ENCODE measurements around the gene PYGM.

GRCh38 chr11:64765291-64765850, 5.6 kb upstream of the PYGM start:
- no peak for TF ChIP-seq REST (IDR thresholded peaks at IDR 0.05; ENCODE audit: unreplicated experiment)
- no peak for TF ChIP-seq EZH2phosphoT487 (IDR thresholded peaks at IDR 0.05; ENCODE audit: unreplicated experiment)
- TF ChIP-seq CTCF (conservative IDR thresholded peaks at IDR 0.05; ENCODE audit: low read depth in 2 of 2): peak; percentile 68 to 71
- no peak for TF ChIP-seq EZH2 (IDR thresholded peaks at IDR 0.05; ENCODE audit: low read depth, unreplicated experiment)
- TF ChIP-seq ZNF114 (CRISPR knock-in tag; IDR thresholded peaks at IDR 0.05): no peak
- no peak for TF ChIP-seq ETS1 (IDR thresholded peaks at IDR 0.05)
- no peak for TF ChIP-seq CREB1 (CRISPR knock-in tag; IDR thresholded peaks at IDR 0.05; ENCODE audit: low read depth)
- TF ChIP-seq POLR2AphosphoS5 (IDR thresholded peaks at IDR 0.05; ENCODE audit: low read depth): peak; percentile 49; the same call in 1 of the 2 replicates
- TF ChIP-seq, protein P1, sequence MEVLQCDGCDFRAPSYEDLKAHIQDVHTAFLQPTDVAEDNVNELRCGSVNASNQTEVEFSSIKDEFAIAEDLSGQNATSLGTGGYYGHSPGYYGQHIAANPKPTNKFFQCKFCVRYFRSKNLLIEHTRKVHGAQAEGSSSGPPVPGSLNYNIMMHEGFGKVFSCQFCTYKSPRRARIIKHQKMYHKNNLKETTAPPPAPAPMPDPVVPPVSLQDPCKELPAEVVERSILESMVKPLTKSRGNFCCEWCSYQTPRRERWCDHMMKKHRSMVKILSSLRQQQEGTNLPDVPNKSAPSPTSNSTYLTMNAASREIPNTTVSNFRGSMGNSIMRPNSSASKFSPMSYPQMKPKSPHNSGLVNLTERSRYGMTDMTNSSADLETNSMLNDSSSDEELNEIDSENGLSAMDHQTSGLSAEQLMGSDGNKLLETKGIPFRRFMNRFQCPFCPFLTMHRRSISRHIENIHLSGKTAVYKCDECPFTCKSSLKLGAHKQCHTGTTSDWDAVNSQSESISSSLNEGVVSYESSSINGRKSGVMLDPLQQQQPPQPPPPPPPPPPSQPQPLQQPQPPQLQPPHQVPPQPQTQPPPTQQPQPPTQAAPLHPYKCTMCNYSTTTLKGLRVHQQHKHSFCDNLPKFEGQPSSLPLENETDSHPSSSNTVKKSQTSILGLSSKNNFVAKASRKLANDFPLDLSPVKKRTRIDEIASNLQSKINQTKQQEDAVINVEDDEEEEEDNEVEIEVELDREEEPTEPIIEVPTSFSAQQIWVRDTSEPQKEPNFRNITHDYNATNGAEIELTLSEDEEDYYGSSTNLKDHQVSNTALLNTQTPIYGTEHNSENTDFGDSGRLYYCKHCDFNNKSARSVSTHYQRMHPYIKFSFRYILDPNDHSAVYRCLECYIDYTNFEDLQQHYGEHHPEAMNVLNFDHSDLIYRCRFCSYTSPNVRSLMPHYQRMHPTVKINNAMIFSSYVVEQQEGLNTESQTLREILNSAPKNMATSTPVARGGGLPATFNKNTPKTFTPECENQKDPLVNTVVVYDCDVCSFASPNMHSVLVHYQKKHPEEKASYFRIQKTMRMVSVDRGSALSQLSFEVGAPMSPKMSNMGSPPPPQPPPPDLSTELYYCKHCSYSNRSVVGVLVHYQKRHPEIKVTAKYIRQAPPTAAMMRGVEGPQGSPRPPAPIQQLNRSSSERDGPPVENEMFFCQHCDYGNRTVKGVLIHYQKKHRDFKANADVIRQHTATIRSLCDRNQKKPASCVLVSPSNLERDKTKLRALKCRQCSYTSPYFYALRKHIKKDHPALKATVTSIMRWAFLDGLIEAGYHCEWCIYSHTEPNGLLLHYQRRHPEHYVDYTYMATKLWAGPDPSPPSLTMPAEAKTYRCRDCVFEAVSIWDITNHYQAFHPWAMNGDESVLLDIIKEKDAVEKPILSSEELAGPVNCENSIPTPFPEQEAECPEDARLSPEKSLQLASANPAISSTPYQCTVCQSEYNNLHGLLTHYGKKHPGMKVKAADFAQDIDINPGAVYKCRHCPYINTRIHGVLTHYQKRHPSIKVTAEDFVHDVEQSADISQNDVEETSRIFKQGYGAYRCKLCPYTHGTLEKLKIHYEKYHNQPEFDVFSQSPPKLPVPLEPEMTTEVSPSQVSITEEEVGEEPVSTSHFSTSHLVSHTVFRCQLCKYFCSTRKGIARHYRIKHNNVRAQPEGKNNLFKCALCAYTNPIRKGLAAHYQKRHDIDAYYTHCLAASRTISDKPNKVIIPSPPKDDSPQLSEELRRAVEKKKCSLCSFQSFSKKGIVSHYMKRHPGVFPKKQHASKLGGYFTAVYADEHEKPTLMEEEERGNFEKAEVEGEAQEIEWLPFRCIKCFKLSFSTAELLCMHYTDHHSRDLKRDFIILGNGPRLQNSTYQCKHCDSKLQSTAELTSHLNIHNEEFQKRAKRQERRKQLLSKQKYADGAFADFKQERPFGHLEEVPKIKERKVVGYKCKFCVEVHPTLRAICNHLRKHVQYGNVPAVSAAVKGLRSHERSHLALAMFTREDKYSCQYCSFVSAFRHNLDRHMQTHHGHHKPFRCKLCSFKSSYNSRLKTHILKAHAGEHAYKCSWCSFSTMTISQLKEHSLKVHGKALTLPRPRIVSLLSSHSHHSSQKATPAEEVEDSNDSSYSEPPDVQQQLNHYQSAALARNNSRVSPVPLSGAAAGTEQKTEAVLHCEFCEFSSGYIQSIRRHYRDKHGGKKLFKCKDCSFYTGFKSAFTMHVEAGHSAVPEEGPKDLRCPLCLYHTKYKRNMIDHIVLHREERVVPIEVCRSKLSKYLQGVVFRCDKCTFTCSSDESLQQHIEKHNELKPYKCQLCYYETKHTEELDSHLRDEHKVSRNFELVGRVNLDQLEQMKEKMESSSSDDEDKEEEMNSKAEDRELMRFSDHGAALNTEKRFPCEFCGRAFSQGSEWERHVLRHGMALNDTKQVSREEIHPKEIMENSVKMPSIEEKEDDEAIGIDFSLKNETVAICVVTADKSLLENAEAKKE (CRISPR knock-in tag; IDR thresholded peaks at IDR 0.05): no peak
- TF ChIP-seq JUNB (IDR thresholded peaks at IDR 0.05; ENCODE audit: unreplicated experiment): no peak
- no peak for TF ChIP-seq NANOG (IDR thresholded peaks at IDR 0.05; ENCODE audit: borderline replicate concordance)
- TF ChIP-seq STAT1 (IDR thresholded peaks at IDR 0.05; ENCODE audit: unreplicated experiment): no peak

Data from GM23338 (cell line).